Rectal smooth muscle tissue (tissue), 1 donor: ENCODE results near the gene C6orf136.

ENCODE experiments used
- H3K27ac ChIP-seq: one replicate; pipeline ENCODE4 v1.7.0; 2013; ENCODE audit warnings: low read depth, low read length, inconsistent platforms
- H3K27me3 ChIP-seq: one replicate; pipeline ENCODE4 v1.7.0; 2013; ENCODE audit warnings: low read length; ENCODE audit not compliant: control insufficient read depth, insufficient read depth
- H3K36me3 ChIP-seq: one replicate; pipeline ENCODE4 v1.7.0; 2013; ENCODE audit warnings: low read length; ENCODE audit not compliant: control insufficient read depth, insufficient read depth
- H3K4me1 ChIP-seq: one replicate; pipeline ENCODE4 v1.7.0; 2013; ENCODE audit warnings: low read length; ENCODE audit not compliant: control insufficient read depth, insufficient read depth
- H3K4me3 ChIP-seq: one replicate; pipeline ENCODE4 v1.7.0; 2013; ENCODE audit warnings: low read length
- H3K9ac ChIP-seq: one replicate; pipeline ENCODE4 v1.7.0; 2013; ENCODE audit warnings: low read length

C6orf136 gene

GRCh38 chr6:30678964-30679726, 32.2 kb downstream of the C6orf136 start:
- Histone ChIP-seq H3K27me3 (no peaks in the 10 kb centered on the region), H3K36me3 (peaks cover 22% of the 10 kb centered on the region), H3K27ac (peak overlapping the region; percentile 77), H3K9ac (no peak overlapping the region), H3K4me1 (peaks cover 31% of the 10 kb centered on the region), H3K4me3 (peak overlapping the region; percentile 54)

- Histone ChIP-seq H3K4me3 (peak overlapping the region; percentile 54), H3K9ac (no peak overlapping the region), H3K27ac (peak overlapping the region; percentile 77), H3K36me3 (peaks cover 22% of the 10 kb centered on the region), H3K4me1 (peaks cover 31% of the 10 kb centered on the region), H3K27me3 (no peaks in the 10 kb centered on the region)
Observed at GRCh38 chr6:30679765-30680535, 33.0 kb downstream of the C6orf136 start.

GRCh38 chr6:30681766-30682142, 34.8 kb downstream of the C6orf136 start:
- peak overlapping the region; percentile 66 for H3K4me3 ChIP-seq
- peaks cover 31% of the 10 kb centered on the region for H3K4me1 ChIP-seq
- H3K9ac ChIP-seq = peak overlapping the region; percentile 57
- no peaks in the 10 kb centered on the region for H3K27me3 ChIP-seq
- H3K36me3 ChIP-seq = peaks cover 18% of the 10 kb centered on the region
- H3K27ac ChIP-seq = peak overlapping the region; percentile 99

GRCh38 chr6:30682143-30683117, 35.5 kb downstream of the C6orf136 start:
- Histone ChIP-seq H3K4me1 (peaks cover 31% of the 10 kb centered on the region), H3K4me3 (peak overlapping the region; percentile 66), H3K9ac (peak overlapping the region; percentile 91), H3K27ac (peak overlapping the region; percentile 99), H3K36me3 (peaks cover 11% of the 10 kb centered on the region), H3K27me3 (no peaks in the 10 kb centered on the region)

- Histone ChIP-seq H3K4me3 (peak overlapping the region; percentile 66), H3K4me1 (peaks cover 39% of the 10 kb centered on the region), H3K27me3 (no peaks in the 10 kb centered on the region), H3K36me3 (peaks cover 9% of the 10 kb centered on the region), H3K9ac (peak overlapping the region; percentile 91), H3K27ac (peak overlapping the region; percentile 99)
Observed at GRCh38 chr6:30683183-30683979, 36.4 kb downstream of the C6orf136 start.

GRCh38 chr6:30683980-30684338, 37.0 kb downstream of the C6orf136 start:
- H3K4me1 ChIP-seq = peaks cover 42% of the 10 kb centered on the region
- H3K36me3 ChIP-seq = peaks cover 7% of the 10 kb centered on the region
- H3K4me3 ChIP-seq = peak overlapping the region; percentile 66
- H3K9ac ChIP-seq = peak overlapping the region; percentile 54
- H3K27me3 ChIP-seq = no peaks in the 10 kb centered on the region
- peak overlapping the region; percentile 99 for H3K27ac ChIP-seq

- peaks cover 47% of the 10 kb centered on the region for H3K4me1 ChIP-seq
- H3K9ac ChIP-seq = peak overlapping the region; percentile 63
- peaks cover 7% of the 10 kb centered on the region for H3K36me3 ChIP-seq
- no peaks in the 10 kb centered on the region for H3K27me3 ChIP-seq
- H3K4me3 ChIP-seq = peak overlapping the region; percentile 66
- H3K27ac ChIP-seq = peak overlapping the region; percentile 99
Observed at GRCh38 chr6:30684386-30685156, 37.6 kb downstream of the C6orf136 start.

- H3K4me1 ChIP-seq = peaks cover 47% of the 10 kb centered on the region
- peaks cover 3% of the 10 kb centered on the region for H3K36me3 ChIP-seq
- peak overlapping the region; percentile 99 for H3K27ac ChIP-seq
- H3K4me3 ChIP-seq = peak overlapping the region; percentile 66
- H3K9ac ChIP-seq = peak overlapping the region; percentile 63
- H3K27me3 ChIP-seq = no peaks in the 10 kb centered on the region
Observed at GRCh38 chr6:30685157-30686008, 38.5 kb downstream of the C6orf136 start.

GRCh38 chr6:30686009-30686907, 39.3 kb downstream of the C6orf136 start, which contains the start of gene PPP1R18:
TSS of gene PPP1R18 (minus strand) at chr6:30686645. CDS start at chr6:30686018, 627 bp downstream.
- Histone ChIP-seq H3K27ac (peak within 1 kb of the TSS; percentile 99), H3K27me3 (no peaks in the 10 kb centered on the region), H3K4me3 (peak within 1 kb of the TSS; percentile 66), H3K36me3 (no peaks in the 10 kb centered on the region), H3K9ac (peak within 1 kb of the TSS; percentile 89), H3K4me1 (peaks cover 43% of the 10 kb centered on the region)
